ENCODE measurements around the gene PPIL4. TPM values are rescaled to one million over a fixed set of nuclear protein-coding genes. Genes with fewer than 3 reads are reported as not detected.

Gene PPIL4
- total and polyA plus RNA-seq, 10 of the 15 experiments (the other 5 are each of a cell fraction or from before 2014, with no cell fraction given): 8.0 to 28.4 (median 24.3) TPM

GRCh38 chr6:149477544-149477943 lies 68.3 kb downstream of the PPIL4 start (continued):
- TF ChIP-seq ZNF24 (IDR thresholded peaks at IDR 0.05) (0 out of 2 replicates have a peak, but pooled peaks have one; percentile 28), SMAD1 (IDR thresholded peaks at IDR 0.05; ENCODE audit: low read depth, partially characterized antibody) (peak; percentile 32), ZNF687 (IDR thresholded peaks at IDR 0.05) (peak; percentile 45), RELB (IDR thresholded peaks at IDR 0.05; ENCODE audit: low read depth) (peak; percentile 41; the same call in 1 of the 2 replicates), MEF2B (IDR thresholded peaks at IDR 0.05; ENCODE audit: partially characterized antibody, poor library complexity, severe bottlenecking) (peak; percentile 75), SMC3 (IDR thresholded peaks at IDR 0.05; ENCODE audit: borderline replicate concordance, low read length) (no peak), IKZF2 (IDR thresholded peaks at IDR 0.05) (peak in 1 of 2 experiments; percentile 31; a peak in 1 of 4 replicates), CHD2 (IDR thresholded peaks at IDR 0.05; ENCODE audit: borderline replicate concordance, low read depth, low read length) (no peak), ATF2 (IDR thresholded peaks at IDR 0.05; ENCODE audit: low read length) (no peak)
